Measurements from ENCODE around the gene CEACAM7.

The CEACAM7 gene

GRCh38 chr19:41626278-41626677 is 61.8 kb downstream of the CEACAM7 start:
- TF ChIP-seq EGR1 (IDR thresholded peaks at IDR 0.05): no peak
- TF ChIP-seq TCF12 (IDR thresholded peaks at IDR 0.05; ENCODE audit: low read depth): no peak
- TF ChIP-seq TEAD4 (IDR thresholded peaks at IDR 0.05): no peak
- TF ChIP-seq NFIC (IDR thresholded peaks at IDR 0.05): no peak
- no peak for TF ChIP-seq CREB1 (IDR thresholded peaks at IDR 0.05; ENCODE audit: low read depth)
- TF ChIP-seq TAF1 (IDR thresholded peaks at IDR 0.05; ENCODE audit: low read depth): no peak
- no peak for TF ChIP-seq ZBTB7A (IDR thresholded peaks at IDR 0.05; ENCODE audit: low read depth)
- TF ChIP-seq YY1 (IDR thresholded peaks at IDR 0.05; ENCODE audit: low read depth): no peak
- TF ChIP-seq MAX (IDR thresholded peaks at IDR 0.05): no peak
- no peak for TF ChIP-seq CEBPB (IDR thresholded peaks at IDR 0.05)
- no peak for TF ChIP-seq FOXM1 (IDR thresholded peaks at IDR 0.05; ENCODE audit: borderline replicate concordance, low read depth)
- no peak for TF ChIP-seq USF1 (IDR thresholded peaks at IDR 0.05)
- TF ChIP-seq RAD21 (IDR thresholded peaks at IDR 0.05; ENCODE audit: low read depth): no peak
- no peak for TF ChIP-seq EP300 (IDR thresholded peaks at IDR 0.05; ENCODE audit: borderline replicate concordance)
- TF ChIP-seq REST (IDR thresholded peaks at IDR 0.05; ENCODE audit: low read depth): no peak

GRCh38 chr19:41624937-41625336 is 63.1 kb downstream of the CEACAM7 start:
- no peak for TF ChIP-seq EGR1 (IDR thresholded peaks at IDR 0.05)
- no peak for TF ChIP-seq CEBPB (IDR thresholded peaks at IDR 0.05)
- no peak for TF ChIP-seq FOXM1 (IDR thresholded peaks at IDR 0.05; ENCODE audit: borderline replicate concordance, low read depth)
- TF ChIP-seq YY1 (IDR thresholded peaks at IDR 0.05; ENCODE audit: low read depth): no peak
- TF ChIP-seq CREB1 (IDR thresholded peaks at IDR 0.05; ENCODE audit: low read depth): no peak

DNA sequence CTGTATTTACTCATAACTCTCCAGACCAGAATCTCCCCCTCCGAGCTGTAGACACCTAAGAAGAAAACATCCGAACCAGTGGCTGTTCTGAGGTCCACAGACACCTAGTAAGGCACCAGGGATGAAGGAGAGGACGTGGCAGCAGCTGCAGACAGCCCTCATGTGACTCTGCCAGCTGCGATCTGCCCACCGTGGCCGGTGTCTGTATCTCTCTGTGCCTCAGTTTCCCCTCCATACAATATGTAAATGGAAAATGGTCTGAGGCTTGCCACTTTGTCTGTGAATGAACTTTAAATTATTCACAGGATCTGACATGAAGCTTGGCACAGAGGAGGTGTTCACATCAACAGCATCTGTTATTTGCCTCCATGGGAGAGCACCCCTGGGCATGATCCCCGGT is 63.6 kb downstream of the CEACAM7 start:
- no peak for TF ChIP-seq EP300 (IDR thresholded peaks at IDR 0.05; ENCODE audit: borderline replicate concordance)
- no peak for TF ChIP-seq RAD21 (IDR thresholded peaks at IDR 0.05; ENCODE audit: low read depth)
- TF ChIP-seq TEAD4 (IDR thresholded peaks at IDR 0.05): no peak
- TF ChIP-seq FOXM1 (IDR thresholded peaks at IDR 0.05; ENCODE audit: borderline replicate concordance, low read depth): no peak
- no peak for TF ChIP-seq CEBPB (IDR thresholded peaks at IDR 0.05)
- TF ChIP-seq TCF12 (IDR thresholded peaks at IDR 0.05; ENCODE audit: low read depth): no peak
- no peak for TF ChIP-seq USF1 (IDR thresholded peaks at IDR 0.05)
- no peak for TF ChIP-seq REST (IDR thresholded peaks at IDR 0.05; ENCODE audit: low read depth)
- TF ChIP-seq EGR1 (IDR thresholded peaks at IDR 0.05): no peak
- TF ChIP-seq NFIC (IDR thresholded peaks at IDR 0.05): no peak
- no peak for TF ChIP-seq TAF1 (IDR thresholded peaks at IDR 0.05; ENCODE audit: low read depth)
- TF ChIP-seq CREB1 (IDR thresholded peaks at IDR 0.05; ENCODE audit: low read depth): no peak
- no peak for TF ChIP-seq ZBTB7A (IDR thresholded peaks at IDR 0.05; ENCODE audit: low read depth)
- TF ChIP-seq YY1 (IDR thresholded peaks at IDR 0.05; ENCODE audit: low read depth): no peak
- no peak for TF ChIP-seq MAX (IDR thresholded peaks at IDR 0.05)

DNA sequence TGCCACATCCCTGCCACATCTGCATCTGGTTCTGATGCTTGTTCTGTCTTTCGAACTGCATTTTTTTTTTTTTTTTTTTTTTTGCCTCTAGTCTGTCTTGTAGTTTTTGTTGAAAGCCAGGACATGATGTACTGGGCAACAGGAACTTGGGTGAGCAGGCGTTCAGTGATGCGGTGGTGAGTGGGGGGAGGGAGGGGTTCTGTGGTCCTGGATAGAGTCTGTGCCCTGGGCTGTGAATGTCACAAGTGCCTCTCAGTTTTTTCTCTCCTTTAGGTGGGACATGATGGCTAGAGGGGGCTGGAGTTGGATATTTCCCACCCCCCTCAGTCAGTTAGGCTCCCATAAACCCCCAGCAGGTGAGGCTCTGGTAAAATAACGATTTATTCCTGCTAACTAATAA is 64.7 kb downstream of the CEACAM7 start:
- no peak for TF ChIP-seq CREB1 (IDR thresholded peaks at IDR 0.05; ENCODE audit: low read depth)
- TF ChIP-seq USF1 (IDR thresholded peaks at IDR 0.05): no peak
- no peak for TF ChIP-seq TEAD4 (IDR thresholded peaks at IDR 0.05)
- TF ChIP-seq EGR1 (IDR thresholded peaks at IDR 0.05): no peak
- no peak for TF ChIP-seq REST (IDR thresholded peaks at IDR 0.05; ENCODE audit: low read depth)
